ENCODE data around the gene FERD3L.

Gene FERD3L

GRCh38 chr7:19098510-19098909 is 46.7 kb downstream of the FERD3L start:
- no peak for DNase-seq

DNA sequence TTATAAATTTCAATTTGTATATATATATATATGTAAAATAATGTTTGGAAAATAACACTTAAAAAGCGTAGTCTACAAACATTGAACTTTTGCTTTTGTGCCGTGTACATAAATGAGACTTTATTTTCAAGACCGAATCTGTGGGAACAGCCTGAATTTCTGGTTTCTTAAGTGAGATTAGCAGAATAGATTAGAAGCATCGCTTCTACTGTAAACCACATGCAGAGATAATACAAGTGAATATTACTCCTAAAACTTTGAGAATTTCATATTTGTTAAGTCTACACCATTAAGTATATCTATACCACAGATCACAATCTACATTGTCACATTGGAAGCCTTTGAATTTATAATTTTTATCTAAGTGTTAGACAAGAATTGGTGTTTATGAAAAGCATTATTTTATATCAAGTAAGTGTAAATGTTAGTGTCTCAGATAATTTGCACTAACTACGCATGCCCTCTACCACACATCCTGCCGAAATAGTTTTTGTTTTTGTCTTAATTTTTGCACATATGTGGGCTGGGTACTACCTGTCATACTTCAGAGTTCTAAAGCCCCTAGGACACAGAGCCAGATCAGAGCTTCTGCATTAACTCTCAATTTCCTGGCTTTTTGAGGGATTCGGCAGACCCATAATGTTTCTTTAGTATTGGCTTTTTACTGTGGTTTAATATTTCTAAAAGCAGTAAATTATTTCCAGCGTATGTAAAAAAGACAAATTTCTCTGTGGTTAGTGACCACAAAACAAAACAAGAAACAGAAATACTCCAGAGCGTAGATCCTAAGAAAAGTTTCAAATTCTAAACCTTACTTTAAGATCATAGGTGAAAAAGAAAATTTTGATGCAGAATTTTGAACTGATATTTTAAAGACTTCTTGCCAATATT is 47.8 kb downstream of the FERD3L start:
- no peak for DNase-seq

- no peak for DNase-seq
Measured at GRCh38 chr7:19095353-19095860, 49.8 kb downstream of the FERD3L start.

All from NCI-H345 (cell line).